Common myeloid progenitor, CD34-positive (primary cell): Measurements from ENCODE around the gene MDGA2.
"Not testable (repeated sequence)": the region's sequence is repeated elsewhere in the genome, so short reads cannot be mapped to it uniquely, and the experiment has no call there.

ENCODE experiments used
- CTCF ChIA-PET: fragments of 350-600 bp; sonication (Branson Sonifier 250); formaldehyde crosslinking; loops from one replicate; lab custom pipeline; 2021; ENCODE audit warnings: antibody characterized with exemption; lab: Charles Lee
- POLR2A ChIA-PET: fragments of 350-600 bp; sonication (Branson Sonifier 250); formaldehyde crosslinking; loops from one replicate; lab custom pipeline; 2021; ENCODE audit warnings: antibody characterized with exemption; lab: Charles Lee
- DNase-seq, 3 donors: peaks; one replicate each; pipeline versions ENCODE4 v3.0.0 to v3.0.0-alpha.2; 2013
- H3K27ac ChIP-seq, 2 experiments: 1 replicate in 1 of 2; 2 replicates in 1 of 2; pipeline ENCODE4 v1.7.0; 2013; ENCODE audit warnings: inconsistent platforms in 2 of 2, low read length in 2 of 2, mild to moderate bottlenecking in 2 of 2, low read depth in 1 of 2, moderate library complexity in 1 of 2; ENCODE audit not compliant: severe bottlenecking in 2 of 2, insufficient read depth in 1 of 2, poor library complexity in 1 of 2
- H3K27me3 ChIP-seq, 5 experiments: replicated peaks in 2 of 5; 1 replicate in 3 of 5; 2 replicates in 2 of 5; pipeline versions ENCODE4 v1.6.1 to v1.7.0; 2013; ENCODE audit warnings: low read length in 4 of 5, mild to moderate bottlenecking in 2 of 5, moderate library complexity in 2 of 5, inconsistent platforms in 1 of 5; ENCODE audit not compliant: insufficient read depth in 5 of 5, control insufficient read depth in 4 of 5
- H3K36me3 ChIP-seq, 4 experiments: 1 replicate in 2 of 4; 2 replicates in 2 of 4; pipeline versions ENCODE4 v1.6.1 to v1.7.0; 2013; ENCODE audit warnings: low read length in 3 of 4, control low read depth in 1 of 4, mild to moderate bottlenecking in 1 of 4; ENCODE audit not compliant: control insufficient read depth in 4 of 4, insufficient read depth in 4 of 4
- H3K4me1 ChIP-seq, 4 experiments: 1 replicate in 3 of 4; 2 replicates in 1 of 4; pipeline versions ENCODE4 v1.6.1 to v1.7.1; 2013; ENCODE audit warnings: low read length in 3 of 4, mild to moderate bottlenecking in 3 of 4, control low read depth in 1 of 4, inconsistent platforms in 1 of 4, moderate library complexity in 1 of 4; ENCODE audit not compliant: control insufficient read depth in 4 of 4, insufficient read depth in 4 of 4; ENCODE audit errors: control extremely low read depth in 1 of 4
- H3K4me3 ChIP-seq, 7 experiments: 1 replicate in 4 of 7; 2 replicates in 3 of 7; pipeline versions ENCODE4 v1.5.1 to v1.7.0; 2013; ENCODE audit warnings: mild to moderate bottlenecking in 7 of 7, low read length in 6 of 7, moderate library complexity in 6 of 7, inconsistent platforms in 2 of 7, low read depth in 2 of 7, control low read depth in 1 of 7; ENCODE audit not compliant: insufficient read depth in 4 of 7, control insufficient read depth in 1 of 7; ENCODE audit errors: extremely low read depth in 1 of 7
- H3K9me3 ChIP-seq, 5 experiments: 1 replicate in 4 of 5; 2 replicates in 1 of 5; pipeline versions ENCODE4 v1.6.1 to v1.7.1; 2013; ENCODE audit warnings: low read length in 4 of 5, mild to moderate bottlenecking in 2 of 5, inconsistent platforms in 1 of 5, low read depth in 1 of 5, moderate library complexity in 1 of 5; ENCODE audit not compliant: control insufficient read depth in 4 of 5, insufficient read depth in 2 of 5; ENCODE audit errors: control extremely low read depth in 1 of 5
- WGBS: methylation state at CpG from one replicate; pipeline ENCODE4 v1.1.5; 2013; ENCODE audit not compliant: insufficient coverage; 5-methylcytosine and 5-hydroxymethylcytosine counted together

Gene MDGA2

DNA sequence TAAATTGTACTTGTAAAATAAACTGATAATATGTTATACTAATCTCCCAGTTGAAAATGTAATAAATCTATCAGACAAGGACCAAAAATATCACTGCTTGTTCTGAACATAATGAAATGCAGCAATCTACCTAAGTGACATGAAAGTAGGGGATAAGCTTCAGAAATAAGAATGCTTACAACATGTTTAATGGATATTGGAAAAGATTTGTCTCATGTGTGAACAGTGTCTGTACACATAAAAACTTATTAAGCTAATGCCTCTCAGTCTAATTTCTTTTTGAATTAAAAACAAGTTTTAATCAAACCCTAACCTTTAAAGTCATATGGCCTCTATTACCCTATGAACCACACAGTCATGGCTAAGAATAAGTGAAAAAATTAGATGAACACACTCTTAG is 465.3 kb downstream of the MDGA2 start:
- H3K27me3 ChIP-seq = no peaks in the 10 kb centered on the region
- DNase-seq = no peak
- ChIA-PET CTCF (interaction anchor here (1.0 to 1.7 kb wide), 3 partner anchors 12 to 68 kb away, joined by 3 to 4 read pairs (median 3); no protein-coding TSS in a partner anchor), POLR2A (no interaction called here)
- no peak overlapping the region for H3K4me3 ChIP-seq
- peaks cover 0 to 1% (median 0%) of the 10 kb centered on the region in 5 experiments for H3K9me3 ChIP-seq
- no peaks in the 10 kb centered on the region for H3K36me3 ChIP-seq
- H3K27ac ChIP-seq = no peak overlapping the region
- peaks cover 0 to 4% (median 1%) of the 10 kb centered on the region in 4 experiments for H3K4me1 ChIP-seq

DNA sequence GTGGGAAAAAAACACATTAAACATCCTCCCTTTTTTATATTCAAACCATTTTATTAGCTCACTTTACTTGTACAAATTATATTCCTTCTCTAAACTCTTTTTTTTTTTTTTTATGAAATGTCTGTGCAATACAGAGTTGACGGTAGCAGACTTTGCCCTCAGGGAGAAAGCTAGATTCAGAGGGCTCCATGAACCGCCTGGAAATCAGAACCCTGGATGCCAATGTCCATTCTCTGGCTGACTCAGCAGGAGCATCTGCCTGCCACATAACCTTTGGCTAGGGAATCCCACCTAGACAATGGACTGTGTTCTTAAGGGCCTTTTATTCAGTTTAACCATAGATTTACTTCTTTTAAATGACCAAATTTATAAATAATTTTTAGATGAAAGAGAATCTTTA is 467.0 kb downstream of the MDGA2 start:
- Histone ChIP-seq H3K9me3 (no peaks in the 10 kb centered on the region), H3K27me3 (no peaks in the 10 kb centered on the region), H3K4me3 (no peak overlapping the region), H3K36me3 (no peaks in the 10 kb centered on the region), H3K27ac (no peak overlapping the region), H3K4me1 (peaks cover 0 to 2% (median under 1%) of the 10 kb centered on the region in 4 experiments)
- ChIA-PET POLR2A (no interaction called here), CTCF (interaction anchor here (0.8 to 2.4 kb wide), 9 partner anchors 10 to 153 kb away, joined by 3 to 10 read pairs (median 4); no protein-coding TSS in a partner anchor)
- WGBS = 94% methylated on average over 2 of the region's 2 CpGs
- no peak for DNase-seq

DNA sequence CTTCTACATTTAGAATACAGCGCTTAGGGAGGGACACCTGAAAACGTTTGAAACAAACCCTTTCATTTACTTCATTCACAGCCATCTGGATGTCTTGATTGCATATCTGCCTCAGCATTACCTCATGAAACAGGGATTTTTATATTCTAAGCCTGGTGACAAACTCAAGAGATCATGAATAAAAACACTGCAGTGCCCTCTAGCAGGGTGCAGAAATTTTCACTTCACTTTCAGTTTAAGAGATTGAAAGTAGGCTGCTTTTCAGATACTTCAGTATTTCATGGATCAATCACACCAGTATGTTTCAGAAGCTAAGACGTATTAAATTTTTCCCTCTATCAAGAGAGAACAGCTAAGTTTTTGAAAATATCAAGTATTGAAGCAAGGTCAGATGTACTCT is 467.8 kb downstream of the MDGA2 start:
- whole genome bisulfite sequencing = 56% methylated on average over 2 of the region's 3 CpGs
- Histone ChIP-seq H3K4me1 (peaks cover 0 to 2% (median under 1%) of the 10 kb centered on the region in 4 experiments), H3K9me3 (no peaks in the 10 kb centered on the region), H3K36me3 (no peaks in the 10 kb centered on the region), H3K27me3 (no peaks in the 10 kb centered on the region), H3K4me3 (no peak overlapping the region), H3K27ac (peak overlapping the region in 1 of 2 experiments; percentile 6)
- peak in 2 of 3 donors; percentile 46 to 55 for DNase-seq
- POLR2A ChIA-PET = no interaction called here
- CTCF ChIA-PET = interaction anchor here (0.8 to 2.4 kb wide), 9 partner anchors 10 to 167 kb away, joined by 3 to 10 read pairs (median 3); no protein-coding TSS in a partner anchor

DNA sequence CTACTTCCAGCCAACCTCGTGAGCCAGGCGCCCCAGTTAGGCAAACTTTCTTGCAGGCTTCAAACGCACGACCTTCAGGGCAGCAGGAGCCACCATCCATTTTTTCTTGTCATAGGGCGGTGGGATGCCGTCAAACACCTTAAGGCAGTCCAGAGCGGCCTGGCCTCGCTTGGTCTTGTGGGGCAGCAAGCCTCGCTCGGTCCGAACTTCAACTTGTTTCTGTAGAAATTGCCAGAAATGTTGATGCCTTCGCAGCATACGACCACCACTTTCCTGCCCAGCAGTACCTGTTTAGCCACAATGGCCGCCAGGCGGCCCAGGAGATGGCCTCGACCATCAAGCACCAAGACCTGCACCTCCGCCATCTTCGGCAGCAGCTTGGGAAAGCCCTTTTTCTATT is 474.7 kb downstream of the MDGA2 start:
- Histone ChIP-seq H3K9me3 (no peaks in the 10 kb centered on the region), H3K4me3 (no peak overlapping the region), H3K27me3 (no peaks in the 10 kb centered on the region), H3K4me1 (no peaks in the 10 kb centered on the region), H3K27ac (no peak overlapping the region), H3K36me3 (no peaks in the 10 kb centered on the region)
- POLR2A ChIA-PET = no interaction called here
- no peak for DNase-seq
- CTCF ChIA-PET = no interaction called here
- 98% methylated on average over 16 of the region's 18 CpGs for WGBS

DNA sequence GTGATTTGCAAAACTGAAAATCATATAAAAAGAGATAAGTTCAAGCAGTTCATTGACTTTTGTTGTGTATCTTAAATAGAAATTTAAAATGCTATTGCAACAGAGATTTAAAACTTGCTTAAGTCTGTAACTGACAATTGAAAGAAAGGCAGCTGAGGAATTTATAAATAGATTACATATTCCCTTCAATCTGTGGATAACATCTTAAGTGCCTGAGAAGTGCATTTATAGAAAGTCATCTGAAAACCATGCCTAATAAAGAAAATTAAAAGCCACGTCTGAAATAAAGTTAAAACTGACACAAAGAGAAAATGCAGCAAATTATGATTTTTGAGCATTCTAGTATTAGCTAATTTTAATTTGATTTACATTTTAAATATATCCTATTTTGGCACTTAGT is 479.8 kb downstream of the MDGA2 start:
- CTCF ChIA-PET = interaction anchor here (1.4 kb wide), 2 partner anchors 10 to 12 kb away, joined by 3 to 7 read pairs; no protein-coding TSS in a partner anchor
- Histone ChIP-seq H3K27ac (no peak overlapping the region), H3K4me3 (no peak overlapping the region), H3K27me3 (no peaks in the 10 kb centered on the region), H3K4me1 (no peaks in the 10 kb centered on the region), H3K9me3 (no peaks in the 10 kb centered on the region), H3K36me3 (no peaks in the 10 kb centered on the region)
- no peak for DNase-seq
- WGBS = no CpG with 5 or more reads among the region's 1 CpG
- POLR2A ChIA-PET = no interaction called here

DNA sequence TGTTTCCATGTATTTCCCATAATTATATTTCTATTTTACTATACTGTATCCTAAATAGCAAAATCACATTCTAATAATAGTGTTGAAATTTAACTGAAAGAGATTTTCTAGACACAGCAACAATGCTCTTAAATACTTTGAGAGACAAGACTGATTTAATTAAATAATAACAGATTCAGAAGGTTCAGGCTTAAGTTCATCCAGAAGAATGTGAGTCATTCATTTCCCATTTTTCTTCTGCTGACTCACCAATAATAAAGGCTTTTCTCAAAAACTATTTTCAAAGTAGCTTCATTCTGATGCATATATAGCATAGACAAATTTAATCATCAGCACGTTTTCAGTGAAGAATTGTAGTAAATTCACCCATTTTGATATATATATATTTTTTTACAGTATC is 481.4 kb downstream of the MDGA2 start:
- H3K9me3 ChIP-seq = no peaks in the 10 kb centered on the region
- POLR2A ChIA-PET = no interaction called here
- H3K27ac ChIP-seq = no peak overlapping the region
- peak in 2 of 3 donors; percentile 49 to 51 for DNase-seq
- CTCF ChIA-PET = interaction anchor here (0.7 kb wide), 1 partner anchor 10 kb away, joined by 4 read pairs; no protein-coding TSS in a partner anchor
- no peaks in the 10 kb centered on the region for H3K27me3 ChIP-seq
- no peaks in the 10 kb centered on the region for H3K4me1 ChIP-seq
- no peaks in the 10 kb centered on the region for H3K36me3 ChIP-seq
- no peak overlapping the region for H3K4me3 ChIP-seq
- no CpG with 5 or more reads among the region's 1 CpG for WGBS

DNA sequence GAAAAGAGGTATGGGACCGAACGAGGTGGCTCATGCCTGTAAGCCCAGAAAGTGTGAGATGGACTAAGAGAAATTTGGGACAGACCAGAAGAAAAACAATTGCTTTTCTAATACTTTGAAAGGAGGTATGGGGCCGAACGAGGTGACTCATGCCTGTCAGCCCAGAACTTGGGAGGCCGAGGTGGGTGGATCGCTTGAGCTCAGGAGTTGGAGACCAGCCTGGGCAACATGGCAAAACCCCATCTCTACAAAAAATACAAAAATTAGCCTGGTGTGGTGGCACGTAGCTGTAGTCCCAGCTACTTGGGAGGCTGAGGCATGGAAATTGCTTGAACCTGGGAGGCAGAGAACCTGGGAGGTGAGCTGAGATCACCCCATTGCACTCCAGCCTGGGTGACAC is 483.2 kb downstream of the MDGA2 start:
- H3K36me3 ChIP-seq, POLR2A ChIA-PET, H3K9me3 ChIP-seq, H3K4me3 ChIP-seq, DNase-seq, H3K4me1 ChIP-seq, H3K27me3 ChIP-seq, H3K27ac ChIP-seq: not testable (repeated sequence)
- CTCF ChIA-PET = interaction anchor here (1.2 kb wide), 1 partner anchor 11 kb away, joined by 3 read pairs; no protein-coding TSS in a partner anchor
- WGBS = 100% methylated on average over 4 of the region's 7 CpGs
